ENCODE measurements around the gene KANSL3.
"Not testable (repeated sequence)": the region's sequence is repeated elsewhere in the genome, so short reads cannot be mapped to it uniquely, and the experiment has no call there.

Gene KANSL3

GRCh38 chr2:96564026-96564425 lies 74.1 kb downstream of the KANSL3 start:
- ChIA-PET POLR2A (no interaction called here), CTCF (interaction anchor here (2.5 to 8.3 kb wide), 2 partner anchors 8 to 16 kb away, joined by 9 to 80 read pairs; no protein-coding TSS in a partner anchor)
- no peak for TF ChIP-seq CTCF (IDR thresholded peaks at IDR 0.05; ENCODE audit: control extremely low read depth, extremely low read depth, low read depth, missing control alignments)
- DNase-seq (ENCODE audit: extremely low spot score): no peak

- TF ChIP-seq CTCF (IDR thresholded peaks at IDR 0.05; ENCODE audit: control extremely low read depth, extremely low read depth, low read depth, missing control alignments): no peak
- POLR2A ChIA-PET: no interaction called here
- CTCF ChIA-PET: interaction anchor here (0.7 to 5.7 kb wide), 2 partner anchors 8 to 10 kb away, joined by 3 to 80 read pairs; no protein-coding TSS in a partner anchor
- DNase-seq (ENCODE audit: extremely low spot score): no peak
Observed at GRCh38 chr2:96558485-96558884, 79.6 kb downstream of the KANSL3 start.

- no peak for TF ChIP-seq CTCF (IDR thresholded peaks at IDR 0.05; ENCODE audit: control extremely low read depth, extremely low read depth, low read depth, missing control alignments)
- ChIA-PET POLR2A (no interaction called here), CTCF (interaction anchor here (1.3 to 5.7 kb wide), 3 partner anchors 9 to 16 kb away, joined by 3 to 80 read pairs (median 3); no protein-coding TSS in a partner anchor)
- no peak for DNase-seq (ENCODE audit: extremely low spot score)
Observed at GRCh38 chr2:96558061-96558460, 80.1 kb downstream of the KANSL3 start.

- DNase-seq (ENCODE audit: extremely low spot score); POLR2A ChIA-PET: not testable (repeated sequence)
- CTCF ChIA-PET: interaction anchor here (1.0 to 5.7 kb wide), 5 partner anchors 9 to 149 kb away, joined by 3 to 80 read pairs (median 3); no protein-coding TSS in a partner anchor
Observed at GRCh38 chr2:96557421-96557820, 80.7 kb downstream of the KANSL3 start.

- POLR2A ChIA-PET: no interaction called here
- TF ChIP-seq CTCF (IDR thresholded peaks at IDR 0.05; ENCODE audit: control extremely low read depth, extremely low read depth, low read depth, missing control alignments): no peak
- no peak for DNase-seq (ENCODE audit: extremely low spot score)
- CTCF ChIA-PET: interaction anchor here (1.0 to 5.7 kb wide), 8 partner anchors 10 to 150 kb away, joined by 3 to 80 read pairs (median 12); no protein-coding TSS in a partner anchor
Observed at GRCh38 chr2:96556441-96557330, 81.4 kb downstream of the KANSL3 start.

GRCh38 chr2:96555146-96555610 lies 82.9 kb downstream of the KANSL3 start:
- POLR2A ChIA-PET: no interaction called here
- CTCF ChIA-PET: interaction anchor here (1.1 to 5.7 kb wide), 16 partner anchors 11 to 416 kb away, joined by 3 to 80 read pairs (median 6); no protein-coding TSS in a partner anchor
- DNase-seq (ENCODE audit: extremely low spot score): no peak
- no peak for TF ChIP-seq CTCF (IDR thresholded peaks at IDR 0.05; ENCODE audit: control extremely low read depth, extremely low read depth, low read depth, missing control alignments)
